ENCODE data around the gene TIGD2.

DNA sequence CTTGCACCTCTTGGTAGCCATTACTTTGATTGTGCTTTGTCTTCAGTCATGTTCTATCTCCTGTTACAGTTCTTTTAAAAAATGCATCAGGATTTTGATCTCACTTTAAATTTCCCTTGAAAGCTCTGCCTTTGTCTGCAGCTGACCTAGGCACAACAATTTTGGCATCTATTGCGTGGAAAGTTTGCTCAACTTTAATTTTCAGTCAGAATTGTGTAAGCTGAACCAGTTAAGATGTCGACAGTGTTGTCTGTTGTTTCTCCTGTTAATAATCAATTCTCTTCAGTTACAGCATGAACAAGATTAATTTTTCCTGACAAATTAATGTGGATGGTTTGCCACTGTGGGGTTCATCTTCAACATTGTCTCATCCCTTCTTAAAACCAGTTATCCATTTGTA lies 34.9 kb downstream of the TIGD2 start:
- TF ChIP-seq BACH2 (CRISPR knock-in tag; IDR thresholded peaks at IDR 0.05; ENCODE audit: borderline replicate concordance) (no peak), ARNTL (CRISPR knock-in tag; IDR thresholded peaks at IDR 0.05; ENCODE audit: borderline replicate concordance, low read depth) (no peak), ZFP30 (CRISPR knock-in tag; IDR thresholded peaks at IDR 0.05) (no peak), OSR1 (CRISPR knock-in tag; IDR thresholded peaks at IDR 0.05) (no peak), ESRRG (CRISPR knock-in tag; IDR thresholded peaks at IDR 0.05) (no peak)
- TF ChIP-seq, protein P1, sequence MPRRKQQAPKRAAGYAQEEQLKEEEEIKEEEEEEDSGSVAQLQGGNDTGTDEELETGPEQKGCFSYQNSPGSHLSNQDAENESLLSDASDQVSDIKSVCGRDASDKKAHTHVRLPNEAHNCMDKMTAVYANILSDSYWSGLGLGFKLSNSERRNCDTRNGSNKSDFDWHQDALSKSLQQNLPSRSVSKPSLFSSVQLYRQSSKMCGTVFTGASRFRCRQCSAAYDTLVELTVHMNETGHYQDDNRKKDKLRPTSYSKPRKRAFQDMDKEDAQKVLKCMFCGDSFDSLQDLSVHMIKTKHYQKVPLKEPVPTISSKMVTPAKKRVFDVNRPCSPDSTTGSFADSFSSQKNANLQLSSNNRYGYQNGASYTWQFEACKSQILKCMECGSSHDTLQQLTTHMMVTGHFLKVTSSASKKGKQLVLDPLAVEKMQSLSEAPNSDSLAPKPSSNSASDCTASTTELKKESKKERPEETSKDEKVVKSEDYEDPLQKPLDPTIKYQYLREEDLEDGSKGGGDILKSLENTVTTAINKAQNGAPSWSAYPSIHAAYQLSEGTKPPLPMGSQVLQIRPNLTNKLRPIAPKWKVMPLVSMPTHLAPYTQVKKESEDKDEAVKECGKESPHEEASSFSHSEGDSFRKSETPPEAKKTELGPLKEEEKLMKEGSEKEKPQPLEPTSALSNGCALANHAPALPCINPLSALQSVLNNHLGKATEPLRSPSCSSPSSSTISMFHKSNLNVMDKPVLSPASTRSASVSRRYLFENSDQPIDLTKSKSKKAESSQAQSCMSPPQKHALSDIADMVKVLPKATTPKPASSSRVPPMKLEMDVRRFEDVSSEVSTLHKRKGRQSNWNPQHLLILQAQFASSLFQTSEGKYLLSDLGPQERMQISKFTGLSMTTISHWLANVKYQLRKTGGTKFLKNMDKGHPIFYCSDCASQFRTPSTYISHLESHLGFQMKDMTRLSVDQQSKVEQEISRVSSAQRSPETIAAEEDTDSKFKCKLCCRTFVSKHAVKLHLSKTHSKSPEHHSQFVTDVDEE (CRISPR knock-in tag; IDR thresholded peaks at IDR 0.05): no peak

Data from SK-N-SH treated with all-trans-retinoic acid at 6 μM for 48 hours (cell line).